H1 (cell line): ENCODE data around the gene MAP10. TPM values are rescaled to one million over a fixed set of nuclear protein-coding genes. Genes with fewer than 3 reads are reported as not detected.

Source experiments
- CTCF ChIA-PET: fragments of 300-600 bp; sonication (Branson Sonifier 250); formaldehyde crosslinking; loops from one replicate; lab custom pipeline; 2021; ENCODE audit not compliant: partially characterized antibody; lab: Charles Lee
- POLR2A ChIA-PET: fragments of 300-600 bp; sonication (Branson Sonifier 250); formaldehyde crosslinking; loops from one replicate; lab custom pipeline; 2021; ENCODE audit warnings: inconsistent platforms; ENCODE audit not compliant: partially characterized antibody; lab: Charles Lee
- DNase-seq, 2 experiments: peaks; one replicate each; pipeline versions ENCODE4 v3.0.0 to v3.0.0-alpha.2; 2010 to 2022; ENCODE audit warnings: low spot score in 2 of 2, low read depth in 1 of 2, mixed read lengths in 1 of 2
- FAIRE-seq: peaks from 2 replicates; lab custom pipeline; 2011; peaks lifted over from hg19 to GRCh38; lab: Jason Lieb, UNC
- H2AFZ ChIP-seq: 2 replicates; pipeline ENCODE4 v1.8.1; 2012; ENCODE audit warnings: low read length, inconsistent platforms
- H2AK5ac ChIP-seq: 2 replicates; pipeline ENCODE4 v1.6.1; 2013; ENCODE audit warnings: low read depth, low read length
- H2BK120ac ChIP-seq: replicated peaks from 2 replicates; pipeline ENCODE3; 2013; ENCODE audit warnings: low read depth, low read length, inconsistent platforms
- H2BK12ac ChIP-seq: 2 replicates; pipeline ENCODE4 v1.6.1; 2013; ENCODE audit warnings: low read depth, low read length
- H2BK15ac ChIP-seq: 2 replicates; pipeline ENCODE4 v1.6.1; 2013; ENCODE audit warnings: low read length
- H2BK20ac ChIP-seq: 2 replicates; pipeline ENCODE4 v1.6.1; 2013; ENCODE audit warnings: low read length
- H2BK5ac ChIP-seq: 2 replicates; pipeline ENCODE4 v1.6.1; 2013; ENCODE audit warnings: low read depth, low read length
- H3K14ac ChIP-seq: 2 replicates; pipeline ENCODE4 v1.6.1; 2013; ENCODE audit warnings: inconsistent platforms; ENCODE audit not compliant: insufficient read length
- H3K18ac ChIP-seq: 2 replicates; pipeline ENCODE4 v1.6.1; 2013; ENCODE audit warnings: low read length; ENCODE audit errors: extremely low read depth
- H3K23ac ChIP-seq: 2 replicates; pipeline ENCODE4 v1.6.1; 2013; ENCODE audit warnings: inconsistent platforms; ENCODE audit not compliant: insufficient read length
- H3K23me2 ChIP-seq: 2 replicates; pipeline ENCODE4 v1.6.1; 2013; ENCODE audit warnings: low read depth, low read length
- H3K27ac ChIP-seq: 2 replicates; pipeline ENCODE4 v1.6.1; 2011; ENCODE audit warnings: low read depth, low read length, inconsistent platforms
- H3K27me3 ChIP-seq, 4 experiments: replicated peaks in 1 of 4; 1 replicate in 1 of 4; 2 replicates in 3 of 4; pipeline versions ENCODE4 v1.6.1 to v1.8.1; 2011 to 2013; ENCODE audit warnings: low read length in 3 of 4, mild to moderate bottlenecking in 3 of 4, inconsistent platforms in 2 of 4, mixed read lengths in 2 of 4, moderate library complexity in 1 of 4; ENCODE audit not compliant: control insufficient read depth in 3 of 4, insufficient read depth in 3 of 4; ENCODE audit errors: extremely low read depth in 1 of 4
- H3K36me3 ChIP-seq, 4 experiments: 2 replicates each; pipeline versions ENCODE4 v1.6.1 to v1.8.1; 2011 to 2013; ENCODE audit warnings: mild to moderate bottlenecking in 4 of 4, low read length in 3 of 4, moderate library complexity in 2 of 4, control low read depth in 1 of 4, inconsistent platforms in 1 of 4; ENCODE audit not compliant: insufficient read depth in 4 of 4, control insufficient read depth in 2 of 4
- H3K4ac ChIP-seq: replicated peaks from 2 replicates; pipeline ENCODE3; 2013; ENCODE audit warnings: low read length, low read depth, mixed read lengths, inconsistent platforms; ENCODE audit not compliant: insufficient read length
- H3K4me1 ChIP-seq, 4 experiments: replicated peaks in 1 of 4; 1 replicate in 1 of 4; 2 replicates in 3 of 4; pipeline versions ENCODE4 v1.6.1 to v1.8.1; 2011 to 2013; ENCODE audit warnings: low read length in 3 of 4, inconsistent platforms in 2 of 4, mixed read lengths in 1 of 4; ENCODE audit not compliant: insufficient read depth in 4 of 4, control insufficient read depth in 3 of 4
- H3K4me2 ChIP-seq, 2 experiments: 2 replicates each; pipeline versions ENCODE4 v1.6.1 to v1.8.1; 2011 to 2013; ENCODE audit warnings: low read depth in 2 of 2, low read length in 2 of 2, control low read depth in 1 of 2, inconsistent platforms in 1 of 2, mild to moderate bottlenecking in 1 of 2; ENCODE audit not compliant: insufficient read depth in 1 of 2
- H3K4me3 ChIP-seq, 4 experiments: fragments of 200-600, 300-600 bp in 1 of 4; sonication (generic), shearing (Covaris generic), sonication (Bioruptor Twin) in 1 of 4; 2 replicates each; pipeline versions ENCODE4 v1.5.1 to v1.8.1; 2011 to 2016; ENCODE audit warnings: low read length in 4 of 4, low read depth in 3 of 4, control low read depth in 2 of 4, inconsistent platforms in 2 of 4, mild to moderate bottlenecking in 2 of 4, mixed read lengths in 1 of 4, moderate library complexity in 1 of 4; ENCODE audit not compliant: insufficient read depth in 2 of 4; ENCODE audit errors: extremely low read depth in 1 of 4
- H3K56ac ChIP-seq: replicated peaks from 2 replicates; pipeline ENCODE3; 2013; ENCODE audit warnings: low read depth, mild to moderate bottlenecking, mixed read lengths, low read length, inconsistent platforms; ENCODE audit not compliant: insufficient read length
- H3K79me1 ChIP-seq: 2 replicates; pipeline ENCODE4 v1.6.1; 2013; ENCODE audit warnings: low read depth, low read length, control low read depth
- H3K79me2 ChIP-seq, 2 experiments: 2 replicates each; pipeline versions ENCODE4 v1.6.1 to v1.8.1; 2012 to 2013; ENCODE audit warnings: low read length in 2 of 2, mild to moderate bottlenecking in 2 of 2, inconsistent platforms in 1 of 2; ENCODE audit not compliant: insufficient read depth in 2 of 2, control insufficient read depth in 1 of 2
- H3K9ac ChIP-seq, 4 experiments: replicated peaks in 1 of 4; 1 replicate in 1 of 4; 2 replicates in 3 of 4; pipeline versions ENCODE4 v1.6.1 to v1.8.1; 2011 to 2013; ENCODE audit warnings: low read depth in 3 of 4, low read length in 3 of 4, control low read depth in 2 of 4, mild to moderate bottlenecking in 2 of 4, moderate library complexity in 2 of 4, inconsistent platforms in 1 of 4; ENCODE audit errors: extremely low read depth in 1 of 4
- H3K9me3 ChIP-seq, 2 experiments: 2 replicates each; pipeline versions ENCODE4 v1.6.1 to v1.8.1; 2012 to 2013; ENCODE audit warnings: mild to moderate bottlenecking in 2 of 2, moderate library complexity in 2 of 2, control low read depth in 1 of 2, inconsistent platforms in 1 of 2, low read depth in 1 of 2, low read length in 1 of 2, mixed read lengths in 1 of 2; ENCODE audit not compliant: insufficient read depth in 2 of 2
- H4K20me1 ChIP-seq, 2 experiments: replicated peaks in 1 of 2; 2 replicates each; pipeline versions ENCODE3 to v1.8.1; 2011 to 2013; ENCODE audit warnings: inconsistent platforms in 2 of 2, low read length in 2 of 2, mild to moderate bottlenecking in 1 of 2; ENCODE audit not compliant: insufficient read depth in 2 of 2, control insufficient read depth in 1 of 2
- H4K5ac ChIP-seq: 2 replicates; pipeline ENCODE4 v1.6.1; 2013; ENCODE audit warnings: low read length, low read depth, mixed read lengths, inconsistent platforms; ENCODE audit not compliant: insufficient read length
- H4K8ac ChIP-seq: 2 replicates; pipeline ENCODE4 v1.8.0; 2013; ENCODE audit warnings: mild to moderate bottlenecking, moderate library complexity, low read length, inconsistent platforms; ENCODE audit not compliant: insufficient read depth; ENCODE audit errors: extremely low read depth
- H4K91ac ChIP-seq: replicated peaks from 2 replicates; pipeline ENCODE3; 2013; ENCODE audit warnings: low read length, mixed read lengths, inconsistent platforms; ENCODE audit not compliant: insufficient read length
- CHD1 ChIP-seq: IDR thresholded peaks from 2 replicates; pipeline ENCODE4 v1.6.1; 2012; ENCODE audit warnings: low read depth, low read length, improper control_type of control experiment
- EGR1 ChIP-seq: IDR thresholded peaks from 2 replicates; pipeline ENCODE4 v1.6.1; 2011; ENCODE audit warnings: low read depth, low read length, borderline replicate concordance
- NANOG ChIP-seq: IDR thresholded peaks from 2 replicates; pipeline ENCODE4 v1.6.1; 2011; ENCODE audit warnings: low read length, low read depth, mild to moderate bottlenecking, inconsistent platforms; ENCODE audit not compliant: insufficient read depth, poor library complexity, severe bottlenecking
- SIX5 ChIP-seq: IDR thresholded peaks from 2 replicates; pipeline ENCODE4 v1.6.1; 2011; ENCODE audit warnings: mild to moderate bottlenecking, low read depth, low read length
- TBP ChIP-seq: IDR thresholded peaks from 2 replicates; pipeline ENCODE4 v1.6.1; 2011; ENCODE audit warnings: low read depth, low read length, improper control_type of control experiment
- WGBS, 2 experiments: shearing (Covaris generic) in 1 of 2; methylation state at CpG; one replicate each; pipeline versions ENCODE4 v1.1.6 to v1.1.7; 2013 to 2015; ENCODE audit warnings: low lambda C conversion rate in 2 of 2, mixed read lengths in 2 of 2, inconsistent platforms in 1 of 2, low coverage in 1 of 2, missing lambda C conversion rate in 1 of 2; ENCODE audit not compliant: insufficient replicate concordance in 2 of 2, insufficient coverage in 1 of 2, insufficient read length in 1 of 2; ENCODE audit errors: extremely low coverage in 1 of 2, missing lambda C conversion rate in 1 of 2; 5-methylcytosine and 5-hydroxymethylcytosine counted together
- polyA plus RNA-seq, 7 experiments: library from polyadenylated mRNA; depleted of rRNA in 3 of 7; stranded (reverse) in 5 of 7; unstranded in 2 of 7; fragments of >200 nt in 5 of 7; fragments of 200-250 nt in 2 of 7; gene quantifications; 1 replicate in 5 of 7; 2 replicates in 1 of 7; 4 replicates in 1 of 7; pipeline versions ENCODE4 v1.2.1 to v1.2.3, GENCODE V29; 2011 to 2013; ENCODE audit warnings: missing spikeins in 2 of 7, mixed read lengths in 2 of 7
- total RNA-seq: library from RNA; stranded (reverse); fragmentation: NEBNext Ultra II Directional; extraction: Animal tissue kit (Norgen Biotek cat#: 25700); gene quantifications from 2 replicates; pipeline ENCODE4 v1.2.1, GENCODE V29; 2021

The MAP10 gene
- total and polyA plus RNA-seq, 2 of the 8 experiments (the other 6 are each of a cell fraction or from before 2014, with no cell fraction given): 1.5 to 3.5 TPM

DNA sequence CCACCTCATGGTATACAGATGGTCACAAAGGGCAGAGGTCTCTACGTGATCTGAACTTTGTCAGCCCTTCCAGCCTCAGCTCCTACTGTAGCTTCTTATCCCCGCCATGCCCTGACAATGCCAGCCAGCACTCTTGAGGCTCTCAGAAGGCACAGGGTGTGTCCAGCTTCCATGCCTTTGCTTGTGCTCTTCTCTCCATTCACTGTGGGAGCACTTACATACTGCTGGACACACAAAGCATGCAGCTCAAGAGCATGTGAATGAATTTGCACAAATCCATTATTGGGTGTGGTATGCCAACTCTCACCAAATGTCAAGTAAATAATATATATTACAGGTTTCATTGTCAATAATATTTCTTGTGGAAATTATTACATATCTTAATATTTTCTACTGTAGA, 36.4 kb upstream of the MAP10 start:
- no peak overlapping the region for H3K27ac ChIP-seq
- H2AK5ac ChIP-seq: peak overlapping the region; percentile 47; the same call in 1 of the 2 replicates
- no peak for FAIRE-seq
- H3K79me1 ChIP-seq: no peaks in the 10 kb centered on the region
- no peak overlapping the region for H3K14ac ChIP-seq
- H4K20me1 ChIP-seq: no peaks in the 10 kb centered on the region
- no peak overlapping the region for H3K4me2 ChIP-seq
- no peak overlapping the region; the same call in 1 of the 2 replicates for H2AFZ ChIP-seq
- no peaks in the 10 kb centered on the region for H3K27me3 ChIP-seq
- WGBS, 2 experiments: 90% methylated on average over 2 of the region's 2 CpGs; no CpG with 5 or more reads in 1 of the 2 experiments
- H4K5ac ChIP-seq: no peak overlapping the region
- no peak overlapping the region for H2BK120ac ChIP-seq
- H3K23me2 ChIP-seq: no peaks in the 10 kb centered on the region
- H4K8ac ChIP-seq: no peak overlapping the region
- peak overlapping the region; percentile 42 for H2BK12ac ChIP-seq
- H3K4ac ChIP-seq: no peak overlapping the region
- H3K4me1 ChIP-seq: peaks cover 2 to 16% (median 13%) of the 10 kb centered on the region in 4 experiments; a peak in 6 of 7 replicates
- H4K91ac ChIP-seq: peak overlapping the region; percentile 27
- no peak overlapping the region; the same call in 1 of the 2 replicates for H3K18ac ChIP-seq
- peak overlapping the region; percentile 69 for H2BK20ac ChIP-seq
- no peak for DNase-seq
- ChIA-PET POLR2A (no interaction called here), CTCF (interaction anchor here (0.6 kb wide), 1 partner anchor 14 kb away, joined by 3 read pairs; no protein-coding TSS in a partner anchor)
- no peaks in the 10 kb centered on the region for H3K79me2 ChIP-seq
- H3K23ac ChIP-seq: no peak overlapping the region
- H3K9ac ChIP-seq: no peak overlapping the region; a peak in 1 of 7 replicates
- no peak overlapping the region for H3K4me3 ChIP-seq
- H3K56ac ChIP-seq: no peak overlapping the region
- TF ChIP-seq EGR1 (no peak), NANOG (no peak), CHD1 (no peak), SIX5 (no peak), TBP (no peak)
- H3K36me3 ChIP-seq: no peaks in the 10 kb centered on the region
- H3K9me3 ChIP-seq: peaks cover 0 to 2% of the 10 kb centered on the region in 2 experiments; a peak in 1 of 4 replicates
- H2BK5ac ChIP-seq: no peak overlapping the region; the same call in 1 of the 2 replicates
- H2BK15ac ChIP-seq: no peak overlapping the region; the same call in 1 of the 2 replicates
